22Rv1 (cell line): ENCODE data around the gene MYPOP.

Experiments
- H3K27ac ChIP-seq: fragments of 450-650 bp; 2 replicates; pipeline ENCODE4 v1.5.1; 2017
- ZFX ChIP-seq: fragments of 450-650 bp; IDR thresholded peaks from 2 replicates; pipeline ENCODE4 v1.6.1; 2017; ENCODE audit warnings: antibody characterized with exemption, borderline replicate concordance
- TF ChIP-seq, protein P1 (sequence below): fragments of 450-650 bp; IDR thresholded peaks from 2 replicates; pipeline ENCODE4 v1.5.1; 2017; ENCODE audit warnings: mild to moderate bottlenecking

The MYPOP gene

DNA sequence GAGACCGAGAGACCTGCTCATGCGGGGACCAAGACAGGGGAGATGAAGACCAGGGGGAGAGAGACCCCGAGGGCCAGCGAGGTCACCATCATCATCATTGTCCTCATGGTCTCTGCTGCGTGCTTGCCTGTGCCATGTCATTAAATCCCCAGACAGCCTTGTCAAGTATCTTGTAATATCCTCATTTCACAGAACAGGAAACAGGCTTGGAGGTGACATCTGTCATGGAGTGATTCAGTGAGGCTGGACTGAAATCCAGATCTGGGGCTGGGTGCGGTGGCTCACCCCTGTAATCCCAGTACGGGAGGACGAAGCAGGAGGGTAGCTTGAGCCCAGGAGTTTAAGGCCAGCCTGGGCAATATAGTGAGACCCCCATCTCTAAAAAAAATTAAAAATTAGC, 18.0 kb upstream of the MYPOP start:
- no peak for TF ChIP-seq ZFX
- TF ChIP-seq, protein P1, sequence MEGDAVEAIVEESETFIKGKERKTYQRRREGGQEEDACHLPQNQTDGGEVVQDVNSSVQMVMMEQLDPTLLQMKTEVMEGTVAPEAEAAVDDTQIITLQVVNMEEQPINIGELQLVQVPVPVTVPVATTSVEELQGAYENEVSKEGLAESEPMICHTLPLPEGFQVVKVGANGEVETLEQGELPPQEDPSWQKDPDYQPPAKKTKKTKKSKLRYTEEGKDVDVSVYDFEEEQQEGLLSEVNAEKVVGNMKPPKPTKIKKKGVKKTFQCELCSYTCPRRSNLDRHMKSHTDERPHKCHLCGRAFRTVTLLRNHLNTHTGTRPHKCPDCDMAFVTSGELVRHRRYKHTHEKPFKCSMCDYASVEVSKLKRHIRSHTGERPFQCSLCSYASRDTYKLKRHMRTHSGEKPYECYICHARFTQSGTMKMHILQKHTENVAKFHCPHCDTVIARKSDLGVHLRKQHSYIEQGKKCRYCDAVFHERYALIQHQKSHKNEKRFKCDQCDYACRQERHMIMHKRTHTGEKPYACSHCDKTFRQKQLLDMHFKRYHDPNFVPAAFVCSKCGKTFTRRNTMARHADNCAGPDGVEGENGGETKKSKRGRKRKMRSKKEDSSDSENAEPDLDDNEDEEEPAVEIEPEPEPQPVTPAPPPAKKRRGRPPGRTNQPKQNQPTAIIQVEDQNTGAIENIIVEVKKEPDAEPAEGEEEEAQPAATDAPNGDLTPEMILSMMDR: no peak
- H3K27ac ChIP-seq: no peak overlapping the region

DNA sequence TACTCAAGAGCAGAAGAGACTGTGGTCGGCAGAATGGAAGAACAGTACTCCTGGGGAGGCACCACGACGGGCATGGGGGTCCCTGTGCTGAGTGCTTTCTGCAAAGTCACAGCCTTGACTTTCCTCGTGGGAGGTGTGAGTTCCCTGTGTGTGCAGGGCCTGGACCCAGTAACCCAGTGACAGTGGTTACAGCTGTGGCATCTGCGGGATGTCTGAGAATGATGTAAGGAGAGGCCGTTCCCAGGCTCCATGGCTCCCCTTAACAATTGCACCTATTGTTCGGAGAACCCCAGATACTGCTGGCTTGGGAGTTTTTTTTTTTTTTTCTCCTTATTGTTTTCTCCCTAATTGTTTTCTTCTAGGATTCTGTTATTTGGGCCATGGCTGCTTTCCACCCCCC, 17.3 kb upstream of the MYPOP start:
- no peak for TF ChIP-seq ZFX
- H3K27ac ChIP-seq: no peak overlapping the region

DNA sequence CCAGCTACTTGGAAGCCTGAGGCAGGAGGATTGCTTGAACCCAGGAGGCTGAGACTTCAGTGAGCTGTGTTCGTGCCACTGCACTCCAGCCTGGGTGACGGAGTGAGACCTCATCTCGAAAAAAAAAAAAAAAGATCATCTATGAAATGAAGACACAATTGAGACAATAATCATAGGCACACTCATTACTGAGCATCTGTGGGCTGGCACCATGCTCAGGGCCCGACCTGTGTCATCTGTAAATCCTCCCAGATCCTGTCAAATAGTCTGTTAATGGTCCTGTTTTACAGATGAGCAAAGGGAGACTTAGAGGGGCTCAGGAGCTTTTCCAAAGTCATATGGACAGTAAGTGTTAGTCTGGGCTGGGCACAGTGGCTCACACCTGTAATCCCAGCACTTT, 16.3 kb upstream of the MYPOP start:
- TF ChIP-seq, protein P1: no peak
- no peak for TF ChIP-seq ZFX
- no peak overlapping the region for H3K27ac ChIP-seq

DNA sequence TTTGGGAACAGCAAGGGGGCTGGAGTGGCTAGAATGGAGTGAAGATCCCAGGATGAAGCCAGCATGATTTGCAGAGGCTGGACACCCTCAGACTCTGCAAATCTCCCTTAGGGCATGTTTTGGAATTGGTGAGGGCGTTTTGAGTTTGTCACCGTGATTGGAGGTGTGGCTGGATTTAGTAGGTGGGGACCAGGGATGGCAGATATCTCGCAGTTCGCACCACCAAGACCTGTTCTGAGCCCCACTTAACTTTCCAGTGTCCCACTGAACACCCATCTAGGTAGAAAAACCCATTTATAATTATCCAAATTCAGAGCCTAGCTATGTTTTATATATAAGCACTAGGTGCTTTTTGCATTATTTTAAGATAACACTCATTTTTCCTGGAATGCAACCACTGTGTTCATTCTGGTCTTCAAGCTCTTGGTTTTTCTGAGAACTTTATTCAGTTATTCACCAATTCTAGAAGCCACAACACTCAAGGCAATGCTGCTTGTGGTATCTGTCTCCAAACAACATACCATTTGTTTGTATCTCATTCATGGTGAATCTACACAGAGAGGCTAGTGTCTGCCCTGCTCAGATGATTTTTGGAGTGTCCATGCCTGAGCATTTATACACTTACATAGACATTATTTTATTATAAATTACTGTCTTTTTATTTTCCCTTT, 15.1 kb upstream of the MYPOP start:
- TF ChIP-seq ZFX: no peak
- TF ChIP-seq, protein P1: no peak
- H3K27ac ChIP-seq: no peak overlapping the region

DNA sequence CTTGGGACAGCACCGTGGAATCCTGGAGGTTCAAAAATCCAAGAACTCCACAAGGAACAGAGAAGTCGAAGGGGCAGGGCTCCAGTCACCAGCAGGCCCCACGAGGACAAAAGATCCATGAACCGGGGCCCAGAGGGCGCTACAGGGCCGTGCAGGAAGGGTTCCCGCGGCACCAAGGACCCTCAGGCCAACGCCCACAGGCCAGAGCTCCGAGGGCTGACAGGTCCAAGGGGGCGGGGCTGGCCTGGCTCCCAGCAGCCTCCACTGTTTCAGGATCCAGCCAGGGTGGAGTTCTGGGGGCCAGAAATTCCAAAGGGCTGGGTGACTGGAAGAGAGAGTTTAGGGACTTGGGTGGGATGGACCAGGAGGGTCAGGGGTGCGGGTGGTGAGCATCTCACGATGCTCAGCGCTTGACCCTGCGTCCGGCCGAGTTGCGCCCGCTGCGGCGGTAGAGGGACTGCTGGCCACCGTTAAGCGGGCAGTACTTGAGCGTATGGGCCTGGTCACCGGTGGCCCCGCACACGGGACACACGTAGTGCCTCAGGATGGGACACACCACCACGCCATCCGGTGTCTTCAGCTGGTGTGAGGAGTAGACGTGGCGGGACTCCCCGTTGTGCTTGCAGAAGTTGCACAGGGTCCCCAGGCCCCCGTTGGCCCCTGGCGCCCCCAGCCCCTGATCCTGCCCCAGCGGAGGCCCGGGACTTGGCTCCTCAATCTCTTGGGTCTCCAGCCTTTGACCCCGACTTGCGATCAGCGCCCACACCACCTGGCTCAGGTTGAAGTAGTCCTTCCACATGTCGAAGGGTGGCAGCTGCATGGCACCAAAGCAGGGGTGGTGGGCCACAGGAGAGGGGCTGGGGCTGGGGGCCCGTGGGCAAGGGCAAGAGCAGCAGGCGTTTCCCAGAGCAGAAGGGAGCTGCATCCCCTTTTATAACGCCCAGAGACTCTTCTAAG, 11.7 kb upstream of the MYPOP start, which contains the start of gene NANOS2:
NANOS2 (minus strand) TSS at position 905 of the 957 bp plus-strand sequence; CDS start at position 820, 85 bp downstream.
- no peak within 1 kb of the TSS for H3K27ac ChIP-seq
- TF ChIP-seq, protein P1: peak; percentile 33
- TF ChIP-seq ZFX: no peak

DNA sequence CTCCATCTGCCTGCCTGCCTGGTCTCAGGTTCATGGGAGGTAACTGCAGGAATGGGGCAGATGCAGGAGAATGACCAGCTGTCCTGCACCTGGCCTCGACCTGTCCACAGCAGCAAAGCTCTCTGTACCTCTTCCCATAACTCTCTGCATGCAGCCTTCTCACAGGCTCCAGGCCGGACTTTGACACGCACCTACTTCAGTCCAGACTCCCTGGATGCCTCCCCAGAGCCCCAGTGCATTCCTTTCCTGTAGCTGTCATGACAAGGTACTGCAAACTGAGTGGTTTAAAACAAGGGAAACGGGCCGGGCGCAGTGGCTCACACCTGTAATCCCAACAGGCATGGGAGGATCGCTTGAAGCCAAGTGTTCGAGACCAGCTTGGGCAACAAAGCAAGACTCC, 8.9 kb upstream of the MYPOP start:
- TF ChIP-seq, protein P1: no peak
- TF ChIP-seq ZFX: no peak
- H3K27ac ChIP-seq: no peak overlapping the region

DNA sequence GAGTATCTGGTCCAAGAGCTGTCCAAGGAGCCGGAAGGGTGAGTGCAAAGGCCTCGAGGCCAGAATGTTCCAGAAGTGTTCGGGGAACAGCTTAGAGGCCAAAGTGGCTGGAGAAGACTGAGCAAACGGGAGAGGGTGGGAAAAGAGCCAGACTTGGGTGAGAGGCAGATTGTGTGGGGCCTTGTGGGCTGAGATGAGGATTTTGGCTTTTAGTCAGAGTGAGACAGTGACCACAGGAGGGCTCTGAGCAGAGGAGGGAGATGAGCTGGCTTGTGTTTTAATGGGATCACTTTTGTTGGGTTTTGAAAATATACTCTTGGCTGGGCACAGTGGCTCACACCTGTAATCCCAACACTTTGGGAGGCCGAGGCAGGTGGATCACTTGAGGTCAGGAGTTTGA, 6.5 kb upstream of the MYPOP start:
- TF ChIP-seq ZFX: no peak
- TF ChIP-seq, protein P1: no peak

More for the DNA sequence above, 6.5 kb upstream of the MYPOP start:
- no peak overlapping the region for H3K27ac ChIP-seq
